NCI-H187 treated with DMSO at 0.1 percent for 48 hours (cell line): ENCODE results near the gene IL11RA.

Experiments used
- DNase-seq: peaks from one replicate; lab custom pipeline; 2025; lab: John Stamatoyannopoulos, UW

IL11RA gene

DNA sequence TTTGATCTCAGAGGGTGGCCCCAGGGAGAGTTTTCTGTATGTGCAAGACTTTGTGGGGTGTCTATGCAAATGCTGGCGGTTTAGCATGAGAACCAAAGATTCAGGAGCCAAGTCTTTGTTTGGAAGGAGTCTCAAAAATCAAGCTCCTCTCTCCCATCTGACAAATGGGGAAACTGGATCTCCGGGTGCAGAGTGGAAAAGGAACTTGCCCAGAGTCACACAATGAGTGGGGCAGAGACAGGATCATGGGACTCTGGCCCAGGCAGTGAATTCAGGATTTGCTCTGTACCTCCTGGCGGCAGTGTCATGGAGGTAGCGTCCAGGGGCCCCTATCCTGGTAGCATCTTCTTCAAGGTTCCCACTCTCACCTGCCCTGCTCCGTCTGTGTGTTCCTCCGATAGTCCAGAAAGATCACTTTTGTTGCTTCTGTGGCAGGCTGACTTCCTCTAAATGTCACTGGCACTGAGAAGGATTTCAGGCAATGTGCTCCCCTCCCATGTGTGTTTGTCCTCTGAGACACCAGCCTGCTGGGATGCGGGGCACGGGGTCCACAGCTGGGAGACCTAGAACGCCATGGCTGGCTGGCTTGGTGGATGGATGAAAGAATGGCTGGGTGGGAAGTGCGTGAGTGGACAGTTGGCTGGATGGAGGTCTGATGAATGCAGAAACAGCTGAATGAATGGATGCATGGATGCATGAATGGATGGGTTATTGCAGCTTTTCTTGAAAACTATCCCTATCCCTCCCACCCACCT lies 35.5 kb downstream of the IL11RA start:
- DNase-seq: no peak

DNA sequence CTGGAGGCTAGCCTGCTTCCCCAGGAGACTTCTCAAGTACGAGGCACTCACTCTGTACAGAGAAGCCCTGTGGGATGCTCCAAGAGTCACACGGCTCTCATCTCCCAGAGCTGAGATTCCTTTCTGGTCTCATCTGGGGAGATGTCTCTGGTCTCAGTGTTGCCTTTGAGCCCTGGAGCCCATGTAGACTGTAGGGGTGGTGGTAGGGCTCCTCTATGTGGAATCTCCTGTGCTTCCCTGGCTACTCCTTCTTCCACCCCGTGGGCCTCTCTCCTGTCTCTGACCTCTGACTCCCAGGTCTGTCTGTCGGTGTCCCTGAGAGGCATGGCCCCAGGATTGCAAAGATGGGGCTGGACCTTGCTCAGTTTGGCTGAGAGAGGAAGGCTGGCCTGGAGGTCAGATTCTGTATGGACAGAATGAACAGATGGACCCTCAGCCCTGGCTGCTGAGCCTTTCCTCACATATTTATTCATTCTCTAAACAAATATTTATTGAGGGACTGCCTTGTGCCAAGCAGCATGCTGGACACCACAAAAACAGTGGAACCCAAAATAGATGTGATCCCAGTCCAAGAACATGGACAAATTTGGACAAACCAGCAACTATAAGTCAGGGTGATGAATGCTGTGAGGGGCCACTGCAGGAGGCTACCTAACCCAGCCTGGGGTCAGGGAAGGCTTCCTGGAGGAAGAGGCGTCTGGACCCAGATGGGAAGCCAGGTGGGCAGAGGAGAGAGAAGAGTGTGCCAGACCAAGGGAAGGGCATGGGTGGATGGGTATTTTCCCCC lies 36.5 kb downstream of the IL11RA start:
- DNase-seq: no peak

DNA sequence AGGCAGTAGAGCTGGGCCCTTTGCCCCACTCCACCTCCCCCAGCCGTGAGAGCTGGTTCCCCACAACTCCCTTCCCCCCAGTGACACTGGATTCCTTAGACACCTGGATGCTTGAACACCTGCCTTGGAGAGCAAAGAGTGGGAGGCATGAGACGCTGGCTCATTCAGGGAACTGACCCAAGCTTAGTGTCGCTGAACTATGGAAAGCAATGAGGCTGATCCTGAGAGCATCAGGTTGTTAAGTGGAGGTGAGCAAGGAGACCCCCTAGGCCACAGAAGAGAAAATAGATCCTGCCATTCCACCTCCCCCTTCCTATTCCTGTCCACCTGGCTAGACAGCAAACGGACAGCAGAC lies 37.1 kb downstream of the IL11RA start:
- no peak for DNase-seq

DNA sequence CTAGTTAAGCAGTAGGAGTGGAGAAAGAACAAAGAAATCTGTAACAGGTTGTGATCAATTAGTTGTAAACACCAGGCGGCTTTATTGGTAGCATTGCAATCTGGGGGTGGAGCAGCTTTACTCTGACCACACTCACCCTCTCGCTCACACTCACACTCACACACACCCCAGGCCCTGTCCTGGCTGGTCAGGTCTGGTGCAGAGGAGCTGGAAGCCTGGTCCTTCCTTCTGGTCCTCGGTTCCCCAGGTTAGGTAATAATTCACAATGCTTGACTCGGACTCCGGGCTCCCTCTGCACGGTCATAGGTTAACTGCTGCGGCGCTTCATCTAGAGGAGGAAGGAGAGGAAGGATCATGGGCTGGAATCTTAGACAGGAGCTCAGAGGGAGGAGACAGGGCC lies 37.5 kb downstream of the IL11RA start:
- no peak for DNase-seq

DNA sequence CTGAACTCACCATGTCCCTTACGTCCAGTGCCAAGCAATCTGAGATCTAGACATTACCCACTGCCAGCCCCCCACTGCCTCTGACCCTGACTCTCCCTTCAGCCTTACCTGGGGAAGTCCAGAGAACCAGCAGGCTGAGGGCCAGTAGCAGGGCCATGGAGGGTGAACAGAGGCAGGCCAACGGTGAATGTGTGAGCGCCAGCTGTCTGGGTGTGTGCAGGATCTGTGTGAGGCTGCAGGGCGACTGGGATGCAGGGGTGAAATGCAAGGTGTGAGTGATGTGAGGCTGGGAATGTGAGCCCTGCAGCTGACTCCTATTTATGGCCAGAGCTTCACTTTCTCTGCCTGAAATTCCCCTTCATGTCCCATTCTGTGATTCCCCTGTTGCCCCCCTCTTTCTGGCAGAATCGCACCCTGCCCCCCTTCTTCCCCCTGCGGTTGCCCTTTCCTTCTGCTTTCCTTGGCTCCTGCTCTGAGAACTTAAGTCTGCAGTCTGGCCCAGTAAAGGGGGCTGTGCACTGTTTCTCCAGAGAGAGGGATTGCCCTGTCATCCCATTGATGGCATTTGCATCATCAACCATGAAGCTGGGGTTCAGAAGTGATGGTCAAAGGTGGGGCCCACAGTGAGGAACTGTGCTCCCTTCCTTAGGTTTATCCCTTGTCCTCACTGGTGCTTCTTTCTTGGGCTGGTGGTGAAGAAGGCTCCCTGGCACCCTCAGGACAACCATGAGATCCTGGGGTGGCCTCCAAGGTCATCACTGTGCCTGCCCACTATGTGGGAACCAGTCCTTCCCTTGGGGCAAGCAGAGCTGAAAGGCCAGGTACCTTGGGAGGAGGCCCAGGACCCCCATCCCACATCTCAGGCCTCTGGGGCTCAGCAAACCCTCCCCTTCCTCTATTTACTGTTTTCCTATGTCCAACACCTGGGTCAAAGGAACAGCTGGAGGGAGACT lies 39.3 kb downstream of the IL11RA start, which contains the start of gene CCL19:
TSS of gene CCL19 (minus strand) at position 294 of the 953 bp plus-strand sequence. CDS start at position 157, 137 bp downstream.
- DNase-seq: no peak

DNA sequence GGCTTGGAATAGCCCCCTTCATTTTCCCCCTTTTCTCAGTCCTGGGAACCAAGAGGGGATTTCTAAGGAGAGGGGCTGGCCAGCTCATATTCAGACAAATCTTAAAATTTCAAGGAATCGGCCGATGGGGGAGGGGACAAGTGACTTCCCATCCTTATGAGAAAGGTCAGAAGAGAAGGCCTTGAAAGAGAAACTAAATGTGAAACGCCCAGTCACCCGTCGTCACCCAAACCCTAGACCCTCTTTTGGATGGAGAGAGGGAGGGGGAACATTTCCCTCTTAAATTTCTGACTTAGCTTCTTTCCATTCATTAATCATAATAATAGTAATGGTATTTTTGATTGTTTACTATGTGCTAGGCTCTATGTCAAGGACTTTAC lies 39.9 kb downstream of the IL11RA start:
- DNase-seq: no peak

DNA sequence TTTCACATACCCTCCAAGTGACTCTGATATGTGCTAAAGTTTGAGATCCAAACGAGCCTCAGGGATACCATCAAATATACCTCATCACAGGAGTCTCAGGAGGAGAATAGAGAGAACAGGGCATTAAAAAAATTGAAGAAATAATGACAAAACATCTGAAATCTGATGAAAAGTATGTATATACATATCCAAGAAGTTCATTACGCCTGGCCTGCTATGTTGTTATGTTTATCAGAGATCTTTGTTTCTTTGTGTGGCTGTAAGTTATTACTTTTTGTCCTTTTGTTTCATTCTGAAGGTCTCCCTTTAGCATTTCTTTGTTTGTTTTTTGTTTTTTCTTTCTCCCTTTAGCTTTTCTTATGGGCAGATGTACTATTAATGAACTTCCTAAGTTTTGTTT lies 41.6 kb downstream of the IL11RA start:
- no peak for DNase-seq

DNA sequence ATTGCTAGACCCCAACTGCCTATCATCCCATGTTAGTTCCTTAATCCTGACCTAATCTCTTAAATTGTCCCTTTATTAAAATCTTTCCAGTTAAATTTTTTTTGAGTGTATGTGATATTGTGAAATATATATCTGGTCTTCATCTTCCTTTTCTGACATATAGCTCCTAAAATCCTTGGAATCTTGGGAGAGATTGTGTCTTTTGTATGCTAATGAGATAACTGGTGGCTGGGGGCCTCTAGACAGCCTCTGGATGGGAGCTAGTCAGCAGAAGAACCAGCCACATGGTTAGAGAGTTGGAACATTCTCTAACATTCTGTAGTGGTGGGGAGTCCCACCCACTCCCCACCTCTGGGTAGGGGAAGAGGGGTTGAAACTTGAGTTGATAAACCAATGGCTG lies 42.8 kb downstream of the IL11RA start:
- DNase-seq: no peak

DNA sequence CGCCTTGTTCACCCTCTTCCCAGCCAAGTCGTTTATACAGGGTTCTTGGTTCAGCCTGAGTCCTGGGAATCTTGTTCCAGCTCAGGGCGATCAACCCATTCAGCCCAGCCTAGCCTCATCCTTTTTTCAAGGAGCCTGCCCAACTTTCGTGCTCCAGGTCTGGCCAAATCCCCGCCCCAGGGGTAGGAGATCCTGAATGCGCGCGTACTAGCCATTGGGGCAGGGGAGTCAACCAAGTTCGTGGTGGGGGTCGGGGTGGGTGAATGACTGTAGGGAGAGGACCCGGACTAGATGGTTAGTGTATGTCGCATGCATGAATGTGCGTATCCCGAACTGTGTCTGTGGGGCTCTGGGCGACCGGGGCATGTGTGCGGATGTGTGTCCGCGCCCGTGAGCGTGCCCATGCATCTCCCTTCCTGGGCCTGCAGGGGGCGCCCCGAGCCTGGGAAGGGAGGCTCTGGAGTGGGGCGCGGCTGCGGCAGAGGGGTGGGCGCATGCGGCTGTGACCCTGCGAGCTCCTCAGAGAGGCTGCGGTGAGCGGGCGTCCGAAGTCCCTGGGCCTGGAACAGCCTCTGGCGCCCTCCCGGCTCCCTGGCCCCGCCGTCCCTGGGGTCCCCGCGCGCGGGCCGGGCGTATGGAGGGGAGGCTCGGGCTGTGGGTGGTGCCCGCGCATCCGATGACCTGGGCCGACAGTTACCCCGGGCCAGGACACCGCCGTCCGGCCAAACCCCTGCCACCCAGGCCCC lies 49.2 kb downstream of the IL11RA start:
- DNase-seq: peak; percentile 7

DNA sequence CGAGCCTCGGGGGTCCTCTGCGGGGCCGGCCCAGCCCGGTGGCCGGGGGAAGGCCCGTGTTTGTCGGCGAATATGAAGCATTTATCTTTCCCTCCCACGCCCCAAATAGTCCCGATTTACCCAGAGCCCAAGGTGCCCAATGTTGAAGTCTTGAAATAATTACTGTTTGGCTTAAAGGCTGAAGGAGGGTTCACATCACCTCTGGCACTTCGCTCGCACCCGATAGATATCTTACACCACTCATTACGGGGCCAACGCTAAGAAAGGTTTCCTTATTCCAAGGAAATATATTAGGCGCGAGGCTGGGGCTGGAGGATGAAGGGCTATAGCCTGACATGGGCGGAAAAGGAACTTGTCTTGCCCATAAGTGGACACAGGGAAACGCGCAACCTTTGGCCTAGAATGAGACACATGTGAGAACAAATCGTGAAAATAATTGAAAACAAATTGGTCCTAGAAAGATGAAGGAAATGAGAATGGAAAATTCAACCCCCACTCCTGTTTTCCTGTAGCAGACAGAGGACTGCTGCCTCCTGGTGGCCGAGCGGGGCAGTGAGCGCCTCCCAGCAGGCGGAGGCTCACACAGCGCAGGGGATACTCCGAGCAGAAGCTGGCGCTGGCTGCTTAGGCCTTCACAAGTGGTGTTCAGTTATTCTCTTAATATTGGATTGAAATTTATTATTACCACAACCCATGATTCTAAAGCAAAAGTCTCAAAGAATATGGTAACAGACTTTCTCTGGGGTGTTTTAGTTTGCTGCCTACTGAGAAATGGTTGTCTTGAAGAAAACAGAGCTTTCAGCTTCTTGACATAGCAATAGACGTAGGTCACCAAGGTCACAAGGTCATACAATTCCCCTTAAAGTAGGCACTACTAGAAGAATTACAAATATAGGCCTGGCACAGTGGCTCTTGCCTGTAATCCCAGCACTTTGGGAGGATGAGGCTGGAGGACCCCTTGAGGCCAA lies 50.1 kb downstream of the IL11RA start:
- peak; percentile 0 for DNase-seq

DNA sequence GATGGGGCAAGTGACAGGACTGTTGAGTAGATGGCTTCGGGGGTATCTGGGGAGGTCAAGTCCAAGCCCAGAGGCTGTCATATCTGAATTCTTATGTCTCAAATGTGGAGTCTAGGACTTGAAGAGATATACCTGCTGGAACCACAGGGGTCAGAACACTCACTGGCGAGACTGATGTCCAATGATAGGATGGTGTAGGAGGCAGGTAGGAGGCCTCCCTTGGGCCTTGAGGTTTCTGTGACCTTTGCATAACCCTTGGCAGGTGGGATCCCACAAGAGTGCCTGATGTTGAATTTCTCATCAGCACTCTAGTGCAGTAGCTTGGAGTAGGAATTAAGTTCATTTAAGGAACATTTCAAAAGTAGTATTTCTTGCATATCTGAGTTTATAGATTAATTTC lies 55.1 kb downstream of the IL11RA start:
- no peak for DNase-seq

DNA sequence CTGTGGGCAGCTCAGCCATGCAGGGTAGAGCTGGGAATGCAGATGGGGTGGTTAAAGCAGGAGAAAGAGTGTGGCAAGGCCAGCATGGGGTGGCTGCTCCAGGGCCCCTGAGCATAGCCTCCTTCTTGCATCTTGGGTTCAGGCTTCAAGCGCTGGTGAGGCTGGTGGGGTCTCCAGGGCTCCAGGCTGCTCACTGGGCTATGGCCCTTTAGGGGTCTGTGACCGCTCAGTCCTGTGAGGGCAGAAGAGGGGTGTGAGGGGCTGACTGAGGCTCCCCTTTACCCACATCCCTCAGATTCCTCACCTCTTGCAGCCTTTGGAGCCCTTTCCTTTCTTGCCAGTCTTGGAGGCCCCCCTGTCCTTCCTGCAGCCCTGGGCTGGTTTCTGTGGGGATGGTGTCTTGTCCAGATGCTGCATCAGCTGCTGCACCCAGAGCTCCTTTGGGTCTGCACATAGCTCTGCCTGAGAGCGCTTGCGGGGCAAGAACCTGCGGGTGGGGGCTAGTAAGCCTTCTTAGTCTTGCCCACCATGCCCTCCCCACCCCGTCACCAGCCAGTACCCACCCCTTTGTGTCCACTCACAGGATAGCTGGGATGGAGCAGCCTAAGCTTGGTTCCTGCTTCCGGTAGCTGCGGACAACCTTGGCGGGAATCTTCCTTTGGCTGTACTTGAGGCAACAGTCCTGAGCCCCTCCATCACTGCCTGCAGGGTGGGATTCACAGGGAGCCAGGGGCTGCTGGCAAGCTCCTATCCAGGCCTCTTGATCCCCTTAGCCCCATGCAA lies 57.4 kb downstream of the IL11RA start:
- DNase-seq: no peak

DNA sequence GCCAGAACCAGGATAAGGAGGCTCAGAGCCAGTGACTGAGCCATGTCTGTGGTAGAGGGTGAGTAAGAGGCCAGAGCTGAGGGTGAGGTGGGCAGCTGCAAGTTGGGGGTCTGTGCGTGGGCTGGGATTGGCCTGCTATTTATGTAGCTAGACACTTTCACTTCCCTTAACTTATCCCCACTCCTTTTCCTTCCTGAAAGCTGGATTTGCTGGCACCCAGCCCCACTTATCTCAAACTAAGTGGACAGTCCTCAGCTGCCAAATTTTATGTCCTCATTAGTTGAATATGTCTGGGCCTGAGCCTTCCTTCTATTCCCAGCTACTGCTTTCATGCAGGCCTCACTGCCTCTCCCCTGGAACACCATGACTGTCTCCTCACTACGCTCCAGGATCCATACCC lies 58.0 kb downstream of the IL11RA start, which contains the start of gene CCL21:
TSS of gene CCL21 (minus strand) at position 114 of the 400 bp plus-strand sequence. CDS start at position 44, 70 bp downstream.
- no peak for DNase-seq
